GM19468 (cell line): ENCODE results near the gene ZNF547.

ENCODE experiments used
- ATAC-seq: cut with Tn5 transposase; IDR thresholded peaks from one replicate; pipeline ENCODE4 v1.9.1; 2021; ENCODE audit warnings: mild to moderate bottlenecking, moderate library complexity, moderate number of reproducible peaks; ENCODE audit not compliant: unreplicated experiment; ENCODE audit errors: extremely low read depth

Gene ZNF547

GRCh38 chr19:57362997-57363687, at the start of gene ZNF547, which contains the start of gene TRAPPC2B:
Gene ZNF547 (plus strand): TSS chr19:57363551. CDS start chr19:57368556, 5,005 bp downstream.
Gene TRAPPC2B (plus strand): TSS chr19:57363551. CDS start chr19:57364834, 1,283 bp downstream.
- peak; percentile 83 for ATAC-seq

DNA sequence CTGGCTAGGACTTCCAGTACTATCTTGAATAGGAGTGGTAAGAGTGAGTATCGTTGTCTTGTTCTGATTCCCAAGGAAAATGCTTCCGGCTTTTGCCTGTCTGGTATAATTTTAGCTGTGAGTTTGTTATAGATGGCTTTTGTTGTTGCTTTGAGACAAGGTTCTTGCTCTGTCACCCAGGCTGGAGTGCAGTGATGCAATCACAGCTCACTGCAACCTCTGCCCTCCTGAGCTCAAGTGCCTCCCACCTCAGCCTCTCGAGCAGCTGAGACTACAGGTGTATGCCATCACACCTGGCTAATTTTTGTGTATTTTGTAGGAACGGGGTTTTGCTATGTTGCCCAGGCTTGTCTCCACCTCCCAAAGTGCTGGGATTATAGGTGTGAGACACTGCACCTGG, 49.2 kb upstream of the ZNF547 start:
- no peak for ATAC-seq

DNA sequence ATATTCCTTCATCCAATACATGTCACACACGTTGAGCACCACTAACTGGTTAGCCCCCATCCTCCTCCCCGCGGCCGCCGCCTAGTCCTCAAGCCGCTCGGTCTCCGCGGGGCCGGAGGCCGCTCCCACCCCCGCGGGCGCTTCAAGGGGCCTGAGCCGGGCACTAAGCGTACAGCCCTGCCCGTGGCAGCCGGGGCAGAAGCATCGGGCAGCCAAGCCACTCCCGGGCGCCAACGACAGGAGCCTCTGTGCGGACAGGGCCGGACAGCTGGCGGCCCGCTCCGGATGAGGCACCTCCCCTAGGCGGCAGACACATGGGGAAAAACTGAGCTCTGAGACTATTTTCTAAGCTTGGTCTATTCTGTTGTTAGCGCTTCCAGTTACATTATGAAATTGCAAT, 45.8 kb upstream of the ZNF547 start:
- no peak for ATAC-seq

DNA sequence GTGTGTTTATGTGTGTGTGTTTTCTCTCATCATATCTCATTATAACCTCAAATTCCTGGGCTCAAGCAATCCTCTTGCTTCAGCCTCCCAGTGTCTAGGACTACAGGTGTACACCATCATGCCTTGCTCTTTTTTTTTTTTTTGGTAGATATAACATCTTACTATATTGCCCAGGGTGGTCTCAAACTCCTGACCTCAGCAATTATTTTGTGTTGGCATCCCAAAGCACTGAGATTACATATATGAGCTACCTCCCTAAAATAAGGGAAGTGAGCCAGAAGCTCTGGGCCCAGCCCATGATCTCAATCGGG, 43.5 kb upstream of the ZNF547 start:
- no peak for ATAC-seq

- ATAC-seq = peak; percentile 88
Observed at GRCh38 chr19:57320180-57321084, 42.9 kb upstream of the ZNF547 start, which contains the start of gene ZNF543. Gene ZNF543 (plus strand): TSS chr19:57320472. CDS start chr19:57320854, 382 bp downstream.

GRCh38 chr19:57321116-57321515, 42.2 kb upstream of the ZNF547 start:
- no peak for ATAC-seq

- no peak for ATAC-seq
Observed at GRCh38 chr19:57321751-57322150, 41.6 kb upstream of the ZNF547 start.

DNA sequence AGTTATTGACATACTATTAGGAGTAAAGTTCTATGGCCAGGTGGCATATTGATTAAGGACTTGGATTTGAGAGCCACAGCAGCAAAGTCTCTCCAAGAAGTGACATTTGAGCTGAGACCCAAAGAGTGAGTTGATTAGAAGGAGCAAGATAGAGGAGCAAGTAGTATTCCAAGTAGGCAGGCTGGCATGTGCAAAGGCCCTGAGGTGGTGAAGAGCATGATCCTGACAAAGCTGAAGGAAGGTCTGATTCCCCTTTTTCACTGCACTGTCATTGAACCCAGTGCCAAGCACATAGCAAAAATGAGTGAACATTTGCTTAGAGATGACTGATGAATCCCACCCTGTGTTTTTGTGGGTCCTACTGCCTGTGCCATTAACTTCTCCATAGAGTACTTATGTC, 38.4 kb upstream of the ZNF547 start:
- no peak for ATAC-seq

GRCh38 chr19:57327993-57328392, 35.4 kb upstream of the ZNF547 start:
- ATAC-seq = no peak

- no peak for ATAC-seq
Observed at GRCh38 chr19:57334191-57334590, 29.2 kb upstream of the ZNF547 start.

DNA sequence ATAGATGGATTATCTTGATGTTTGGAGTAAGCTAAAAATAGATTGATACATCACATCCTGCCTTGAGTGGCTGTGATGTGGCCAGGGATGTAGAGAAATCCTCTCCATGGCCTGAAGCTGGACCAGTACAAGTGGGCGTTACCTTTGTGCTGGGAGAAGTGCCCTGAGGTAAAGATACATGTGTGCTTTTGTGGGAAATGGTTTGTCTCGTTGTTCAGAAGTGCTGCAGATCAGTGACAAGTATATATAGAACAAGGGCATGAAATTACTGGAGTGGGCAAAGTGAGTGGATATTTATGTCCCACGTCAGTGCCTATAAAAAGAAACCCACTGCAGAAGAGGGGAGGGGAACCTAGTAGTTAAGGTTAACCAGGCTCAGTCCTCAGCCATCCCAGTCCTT, 24.5 kb upstream of the ZNF547 start:
- ATAC-seq = no peak

DNA sequence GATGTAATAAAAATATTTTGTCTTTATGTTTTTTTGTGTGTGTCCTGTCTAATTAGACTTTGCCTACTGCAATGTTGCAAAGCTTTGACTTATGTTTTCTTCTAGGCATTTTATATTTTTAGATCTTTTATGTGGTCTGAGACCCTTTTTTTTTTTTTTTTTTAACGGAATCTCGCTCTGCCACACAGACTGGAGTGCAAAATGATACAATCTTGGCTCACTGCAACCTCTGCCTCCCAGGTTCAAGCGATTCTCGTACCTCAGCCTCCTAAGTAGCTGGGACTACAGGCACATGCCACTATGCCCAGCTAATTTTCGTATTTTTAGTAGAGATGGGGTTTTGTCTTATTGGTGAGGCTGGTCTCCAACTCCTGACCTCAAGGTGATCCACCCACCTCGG, 20.8 kb upstream of the ZNF547 start:
- ATAC-seq = no peak

GRCh38 chr19:57348136-57348535, 15.2 kb upstream of the ZNF547 start:
- no peak for ATAC-seq

DNA sequence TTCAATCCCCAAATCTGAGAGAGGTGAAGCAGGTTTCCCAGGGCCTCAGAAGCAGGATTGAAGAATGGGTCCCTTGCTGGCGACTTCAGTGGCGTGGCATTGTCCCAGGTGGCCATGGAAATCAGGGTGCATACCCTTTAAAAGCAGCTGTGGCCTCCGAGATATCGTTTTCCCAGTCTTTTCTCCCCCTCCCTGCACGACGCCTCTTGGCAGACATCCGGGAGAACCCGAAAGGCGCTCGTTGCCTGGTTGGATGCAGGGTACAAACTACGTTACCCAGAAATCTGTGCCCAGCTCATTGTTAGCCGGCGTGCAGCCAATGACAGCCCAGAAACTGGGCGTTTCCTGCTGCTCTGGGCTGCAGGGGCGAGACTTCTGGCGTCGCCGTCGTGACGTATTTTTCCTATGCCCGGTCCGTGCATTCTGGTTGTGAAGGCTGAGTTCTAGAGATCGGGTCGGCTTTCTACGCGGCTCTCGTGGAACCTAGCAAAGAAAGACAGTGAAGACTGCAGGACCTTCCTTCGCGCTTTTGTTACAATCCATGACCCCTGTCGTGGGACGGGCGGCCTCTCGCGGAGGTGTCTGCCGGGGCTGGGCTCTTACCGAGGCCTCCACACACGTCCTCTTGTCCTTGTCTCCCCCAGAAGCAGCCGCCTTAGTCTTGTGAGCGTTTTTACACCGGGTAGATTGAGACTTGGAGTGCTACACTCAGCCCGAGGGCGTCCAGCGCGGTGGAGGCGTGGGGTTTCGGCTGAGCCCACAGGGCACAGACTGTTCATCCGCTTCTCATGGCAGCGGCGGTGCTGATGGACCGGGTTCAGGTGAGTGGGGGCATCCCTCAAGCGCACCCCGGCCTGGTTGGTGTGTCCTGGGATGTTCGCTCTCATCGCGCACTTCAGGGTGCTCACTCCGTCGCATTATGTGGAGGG, 12.2 kb upstream of the ZNF547 start, which contains the start of gene ZNF304:
Gene ZNF304, plus strand, starts transcription at position 395 of the 929 bp plus-strand sequence. Its CDS starts 394 bp downstream, at position 789.
- peak; percentile 93 for ATAC-seq

DNA sequence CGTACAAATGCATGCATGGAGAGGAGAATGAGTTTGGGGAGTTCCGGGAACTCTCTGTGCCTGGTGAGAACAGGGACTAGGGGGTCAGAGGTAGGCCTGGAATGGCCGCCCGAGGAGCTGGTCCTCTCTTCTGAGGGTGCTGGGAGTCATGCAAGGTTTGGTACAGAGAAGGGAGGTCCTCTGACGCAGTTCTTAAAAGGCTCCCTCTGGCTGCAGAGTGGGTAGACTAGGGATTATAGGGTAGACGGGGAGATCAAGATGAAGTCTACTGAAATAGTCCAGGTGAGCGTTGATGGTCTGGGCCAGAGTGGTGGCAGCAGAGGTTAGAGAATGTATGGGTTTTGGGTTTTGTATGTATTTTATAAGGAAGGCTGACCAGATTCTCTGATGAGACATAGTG, 11.5 kb upstream of the ZNF547 start:
- no peak for ATAC-seq

DNA sequence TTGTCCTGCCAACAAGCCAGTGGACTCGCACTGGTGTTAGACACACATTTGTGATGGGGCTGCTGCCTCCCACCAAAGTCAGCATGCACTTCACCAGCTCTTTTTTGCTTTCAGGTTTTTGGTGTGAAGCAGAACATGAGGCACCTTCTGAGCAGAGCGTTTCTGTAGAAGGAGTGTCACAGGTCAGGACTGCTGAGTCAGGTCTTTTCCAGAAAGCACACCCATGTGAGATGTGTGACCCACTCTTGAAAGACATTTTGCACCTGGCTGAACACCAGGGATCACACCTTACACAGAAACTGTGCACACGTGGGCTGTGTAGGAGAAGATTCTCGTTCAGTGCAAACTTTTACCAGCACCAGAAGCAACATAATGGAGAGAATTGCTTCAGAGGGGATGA, 7.4 kb upstream of the ZNF547 start:
- ATAC-seq = no peak

DNA sequence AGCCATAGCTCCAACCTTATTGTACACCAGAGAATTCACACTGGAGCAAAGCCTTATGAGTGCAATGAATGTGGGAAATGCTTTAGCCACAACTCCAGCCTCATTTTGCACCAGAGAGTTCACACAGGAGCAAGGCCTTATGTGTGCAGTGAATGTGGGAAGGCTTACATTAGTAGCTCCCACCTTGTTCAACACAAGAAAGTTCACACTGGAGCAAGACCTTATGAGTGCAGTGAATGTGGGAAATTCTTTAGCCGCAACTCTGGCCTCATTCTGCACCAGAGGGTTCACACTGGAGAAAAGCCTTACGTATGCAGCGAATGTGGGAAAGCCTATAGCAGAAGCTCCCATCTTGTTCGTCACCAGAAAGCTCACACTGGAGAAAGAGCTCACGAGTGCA, 5.9 kb upstream of the ZNF547 start:
- ATAC-seq = no peak

- no peak for ATAC-seq
Observed at GRCh38 chr19:57359300-57359699, 4.1 kb upstream of the ZNF547 start.

GRCh38 chr19:57362419-57362818, 932 bp upstream of the ZNF547 start:
- no peak for ATAC-seq

GRCh38 chr19:57363688-57364181, 384 bp downstream of the ZNF547 start:
- ATAC-seq = no peak
